Ishikawa (cell line): ENCODE measurements around the gene KIN.

ENCODE experiments used
- CEBPB ChIP-seq: IDR thresholded peaks from 2 replicates; pipeline ENCODE4 v1.6.1; 2012
- CREB1 ChIP-seq: IDR thresholded peaks from 2 replicates; pipeline ENCODE4 v1.6.1; 2012; ENCODE audit warnings: low read depth
- EGR1 ChIP-seq: IDR thresholded peaks from 2 replicates; pipeline ENCODE4 v1.6.1; 2012
- EP300 ChIP-seq: IDR thresholded peaks from 2 replicates; pipeline ENCODE4 v1.6.1; 2012; ENCODE audit warnings: borderline replicate concordance
- FOXM1 ChIP-seq: IDR thresholded peaks from 2 replicates; pipeline ENCODE4 v1.6.1; 2012; ENCODE audit warnings: low read depth, borderline replicate concordance
- MAX ChIP-seq: IDR thresholded peaks from 2 replicates; pipeline ENCODE4 v1.6.1; 2012
- NFIC ChIP-seq: IDR thresholded peaks from 2 replicates; pipeline ENCODE4 v1.6.1; 2012
- RAD21 ChIP-seq: IDR thresholded peaks from 2 replicates; pipeline ENCODE4 v1.6.1; 2012; ENCODE audit warnings: low read depth
- REST ChIP-seq: IDR thresholded peaks from 2 replicates; pipeline ENCODE4 v1.6.1; 2012; ENCODE audit warnings: low read depth, mild to moderate bottlenecking
- TAF1 ChIP-seq: IDR thresholded peaks from 2 replicates; pipeline ENCODE4 v1.6.1; 2012; ENCODE audit warnings: low read depth, mild to moderate bottlenecking
- TCF12 ChIP-seq: IDR thresholded peaks from 2 replicates; pipeline ENCODE4 v1.6.1; 2012; ENCODE audit warnings: low read depth
- TEAD4 ChIP-seq: IDR thresholded peaks from 2 replicates; pipeline ENCODE4 v1.6.1; 2012
- USF1 ChIP-seq: IDR thresholded peaks from 2 replicates; pipeline ENCODE4 v1.6.1; 2012
- YY1 ChIP-seq: IDR thresholded peaks from 2 replicates; pipeline ENCODE4 v1.6.1; 2012; ENCODE audit warnings: low read depth
- ZBTB7A ChIP-seq: IDR thresholded peaks from 2 replicates; pipeline ENCODE4 v1.6.1; 2012; ENCODE audit warnings: low read depth

The KIN gene

GRCh38 chr10:7738536-7739407 is 49.0 kb downstream of the KIN start:
- TF ChIP-seq USF1: no peak
- no peak for TF ChIP-seq MAX
- TF ChIP-seq ZBTB7A: no peak
- TF ChIP-seq NFIC: no peak
- TF ChIP-seq CEBPB: no peak
- TF ChIP-seq EGR1: no peak
- TF ChIP-seq TAF1: no peak
- TF ChIP-seq CREB1: no peak
- TF ChIP-seq FOXM1: no peak
- TF ChIP-seq TEAD4: no peak
- TF ChIP-seq RAD21: no peak
- TF ChIP-seq YY1: no peak
- no peak for TF ChIP-seq TCF12

- TF ChIP-seq EGR1 (no peak), CEBPB (no peak), CREB1 (no peak), EP300 (no peak), YY1 (no peak), USF1 (no peak), REST (no peak), FOXM1 (no peak), ZBTB7A (no peak), TEAD4 (no peak), RAD21 (no peak), TCF12 (no peak)
These were observed 53.0 kb downstream of the KIN start for GRCh38 chr10:7734821-7735220.

GRCh38 chr10:7722927-7723529 is 64.8 kb downstream of the KIN start:
- TF ChIP-seq EGR1 (no peak), CREB1 (no peak), TEAD4 (no peak), FOXM1 (no peak), TCF12 (no peak), TAF1 (no peak), RAD21 (no peak)

- TF ChIP-seq TEAD4: no peak
- no peak for TF ChIP-seq NFIC
- TF ChIP-seq TAF1: no peak
- TF ChIP-seq EP300: no peak
- no peak for TF ChIP-seq EGR1
- TF ChIP-seq YY1: no peak
- TF ChIP-seq TCF12: no peak
- no peak for TF ChIP-seq ZBTB7A
- TF ChIP-seq FOXM1: no peak
- TF ChIP-seq CEBPB: no peak
- TF ChIP-seq CREB1: no peak
- no peak for TF ChIP-seq REST
These were observed 67.3 kb downstream of the KIN start for GRCh38 chr10:7720478-7720877.

- no peak for TF ChIP-seq REST
- no peak for TF ChIP-seq EP300
- no peak for TF ChIP-seq TEAD4
- no peak for TF ChIP-seq USF1
- no peak for TF ChIP-seq RAD21
- TF ChIP-seq TAF1: no peak
- no peak for TF ChIP-seq MAX
- TF ChIP-seq EGR1: no peak
- TF ChIP-seq CREB1: no peak
- TF ChIP-seq NFIC: no peak
- TF ChIP-seq FOXM1: no peak
- TF ChIP-seq YY1: no peak
These were observed 69.1 kb downstream of the KIN start for GRCh38 chr10:7718685-7719084.
